Testis (tissue), 3 donors: Measurements from ENCODE around the gene BCL11A. TPM values are rescaled to one million over a fixed set of nuclear protein-coding genes. Genes with fewer than 3 reads are reported as not detected.
A peak's percentile ranks its signal among the peaks of the same experiment; 100 is the strongest.

Experiments used
- DNase-seq: peaks from one replicate; pipeline ENCODE4 v3.0.0-alpha.2; 2019
- H3K27ac ChIP-seq, 2 donors: fragments of 200-600 bp; sonication (generic); one replicate each; pipeline ENCODE4 v1.5.1; 2019
- H3K27me3 ChIP-seq: fragments of 200-600 bp; sonication (generic); one replicate; pipeline ENCODE4 v1.5.1; 2019
- H3K36me3 ChIP-seq: fragments of 200-600 bp; sonication (generic); one replicate; pipeline ENCODE4 v1.5.1; 2017; ENCODE audit warnings: low read depth; ENCODE audit errors: missing control alignments
- H3K4me1 ChIP-seq: fragments of 200-600 bp; sonication (generic); one replicate; pipeline ENCODE4 v1.5.1; 2019
- H3K4me3 ChIP-seq, 2 donors: fragments of 200-600 bp; sonication (generic); one replicate each; pipeline ENCODE4 v1.5.1; 2017 to 2019
- H3K9me3 ChIP-seq: fragments of 200-600 bp; sonication (generic); one replicate; pipeline ENCODE4 v1.5.1; 2017
- POLR2A ChIP-seq: fragments of 450-650 bp; IDR thresholded peaks from one replicate; pipeline ENCODE4 v1.6.1; 2017; ENCODE audit warnings: antibody characterized with exemption, mild to moderate bottlenecking, moderate library complexity
- WGBS, 2 donors: methylation state at CpG; one replicate each; pipeline ENCODE4 v1.1.5; 2018; 5-methylcytosine and 5-hydroxymethylcytosine counted together
- intact Hi-C: fragments of 100-400 bp; cut with DNase I; formaldehyde crosslinking; loops from one replicate; pipeline ENCODE4 v1.15.1; 2023; ENCODE audit warnings: low total_unique reads
- polyA plus RNA-seq: library from polyadenylated mRNA; stranded (reverse); fragments of 350-450 nt; fragmentation: Illumina TruSeq; extraction: RNeasy Lipid Tissue Mini Kit (QIAGEN cat#74804); gene quantifications from one replicate; pipeline ENCODE4 v1.2.3, GENCODE V29; 2014; ENCODE audit warnings: low read depth, low replicate concordance; ENCODE audit not compliant: insufficient read depth
- total RNA-seq, 2 donors: library from RNA; depleted of rRNA; stranded (reverse); fragments of >200 nt; gene quantifications; one replicate each; pipeline ENCODE4 v1.2.3, GENCODE V29; 2016
- TF ChIP-seq, protein P1 (sequence below), 3 experiments: fragments of 450-650 bp in 2 of 3; fragments of 200-600 bp in 1 of 3; sonication (generic) in 1 of 3; IDR thresholded peaks; one replicate each; pipeline ENCODE4 v1.5.1; 2016 to 2019; ENCODE audit warnings: antibody characterized with exemption in 3 of 3, mild to moderate bottlenecking in 2 of 3, moderate library complexity in 1 of 3

The BCL11A gene
- total and polyA plus RNA-seq, 3 donors from 2014 or later, result 4.1 to 11.6 (median 5.1) TPM

DNA sequence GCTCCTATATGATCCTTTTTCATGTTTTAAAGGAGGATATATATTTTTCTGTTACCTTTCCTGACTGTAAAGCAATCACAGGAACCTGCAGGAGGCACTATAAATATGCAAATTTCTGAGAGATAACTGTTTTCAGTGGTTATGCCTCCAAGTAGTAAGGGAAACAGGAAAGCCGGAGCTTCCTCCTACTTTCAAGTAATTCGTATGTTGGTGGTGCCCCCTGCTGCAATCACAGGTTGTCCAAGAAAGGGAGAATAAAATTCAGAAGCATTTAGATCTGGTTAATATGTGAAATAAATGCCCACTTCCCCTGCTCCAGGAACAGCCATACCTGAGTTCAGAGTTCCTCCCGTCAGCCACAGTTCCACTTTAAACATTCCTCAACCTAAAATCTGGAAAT, 12.0 kb upstream of the BCL11A start:
- 43 to 54% methylated on average over 3 of the region's 3 CpGs for WGBS, 2 donors
- no peak for TF ChIP-seq POLR2A
- TF ChIP-seq, protein P1, sequence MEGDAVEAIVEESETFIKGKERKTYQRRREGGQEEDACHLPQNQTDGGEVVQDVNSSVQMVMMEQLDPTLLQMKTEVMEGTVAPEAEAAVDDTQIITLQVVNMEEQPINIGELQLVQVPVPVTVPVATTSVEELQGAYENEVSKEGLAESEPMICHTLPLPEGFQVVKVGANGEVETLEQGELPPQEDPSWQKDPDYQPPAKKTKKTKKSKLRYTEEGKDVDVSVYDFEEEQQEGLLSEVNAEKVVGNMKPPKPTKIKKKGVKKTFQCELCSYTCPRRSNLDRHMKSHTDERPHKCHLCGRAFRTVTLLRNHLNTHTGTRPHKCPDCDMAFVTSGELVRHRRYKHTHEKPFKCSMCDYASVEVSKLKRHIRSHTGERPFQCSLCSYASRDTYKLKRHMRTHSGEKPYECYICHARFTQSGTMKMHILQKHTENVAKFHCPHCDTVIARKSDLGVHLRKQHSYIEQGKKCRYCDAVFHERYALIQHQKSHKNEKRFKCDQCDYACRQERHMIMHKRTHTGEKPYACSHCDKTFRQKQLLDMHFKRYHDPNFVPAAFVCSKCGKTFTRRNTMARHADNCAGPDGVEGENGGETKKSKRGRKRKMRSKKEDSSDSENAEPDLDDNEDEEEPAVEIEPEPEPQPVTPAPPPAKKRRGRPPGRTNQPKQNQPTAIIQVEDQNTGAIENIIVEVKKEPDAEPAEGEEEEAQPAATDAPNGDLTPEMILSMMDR (IDR thresholded peaks at IDR 0.05), result no peak

DNA sequence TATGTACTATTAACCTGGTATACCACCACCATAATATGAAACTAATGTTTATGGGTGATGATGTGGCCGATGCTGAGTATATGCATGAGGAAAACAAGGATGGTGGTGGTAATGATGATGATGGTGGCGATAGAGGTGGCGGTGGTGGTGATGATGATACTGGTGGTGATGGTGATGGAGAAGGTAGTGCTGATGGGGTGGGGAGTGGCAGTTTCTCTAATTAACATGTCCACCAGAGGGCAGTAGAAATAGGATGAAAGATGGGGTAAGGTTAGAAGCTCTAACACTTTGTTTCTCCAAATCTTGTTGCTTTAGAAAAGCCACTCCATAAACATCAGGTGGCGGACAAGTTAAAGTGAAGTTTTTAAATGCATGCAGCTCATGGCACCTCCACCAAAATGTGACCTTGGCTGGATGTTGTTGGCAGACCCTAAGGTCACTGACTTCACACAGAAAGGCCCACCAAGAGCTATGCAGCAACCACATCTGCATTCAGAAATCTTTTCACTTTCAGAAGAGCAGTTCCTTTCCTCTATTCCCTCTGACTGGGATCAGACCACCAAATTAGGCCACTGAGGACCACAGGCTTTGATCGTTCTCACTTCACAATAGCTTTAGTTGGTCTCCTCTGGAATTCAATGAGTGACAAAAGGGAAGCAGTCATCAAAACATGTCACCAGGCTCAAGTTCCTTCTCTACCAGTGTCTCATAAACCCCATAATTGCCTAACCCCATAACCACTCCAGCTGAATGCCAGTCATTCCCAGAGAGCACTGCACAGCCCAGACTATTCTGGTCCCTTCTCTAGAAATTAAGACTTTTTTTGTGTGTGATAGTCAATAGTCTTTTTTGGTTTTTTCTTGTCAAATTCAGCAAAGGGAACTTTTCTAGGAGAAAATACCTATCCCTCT, 7.5 kb upstream of the BCL11A start:
- H3K4me3 ChIP-seq, result no peak overlapping the region
- H3K36me3 ChIP-seq, result no peaks in the 10 kb centered on the region
- no peak for DNase-seq
- H3K27ac ChIP-seq, result no peak overlapping the region
- no peaks in the 10 kb centered on the region for H3K9me3 ChIP-seq
- intact Hi-C loops, result no loop called here
- 85 to 88% methylated on average over 5 of the region's 5 CpGs for WGBS, 2 donors
- H3K4me1 ChIP-seq, result no peaks in the 10 kb centered on the region
- TF ChIP-seq, protein P1 (IDR thresholded peaks at IDR 0.05), result peak in 2 of 3 experiments; percentile 21 to 32
- no peak for TF ChIP-seq POLR2A
- H3K27me3 ChIP-seq, result no peaks in the 10 kb centered on the region

More for the DNA sequence above, 12.0 kb upstream of the BCL11A start:
- DNase-seq, result no peak
- H3K4me3 ChIP-seq, result no peak overlapping the region
- intact Hi-C loops, result no loop called here
- no peaks in the 10 kb centered on the region for H3K9me3 ChIP-seq
- H3K27me3 ChIP-seq, result no peaks in the 10 kb centered on the region
- no peaks in the 10 kb centered on the region for H3K36me3 ChIP-seq
- no peaks in the 10 kb centered on the region for H3K4me1 ChIP-seq
- no peak overlapping the region for H3K27ac ChIP-seq

DNA sequence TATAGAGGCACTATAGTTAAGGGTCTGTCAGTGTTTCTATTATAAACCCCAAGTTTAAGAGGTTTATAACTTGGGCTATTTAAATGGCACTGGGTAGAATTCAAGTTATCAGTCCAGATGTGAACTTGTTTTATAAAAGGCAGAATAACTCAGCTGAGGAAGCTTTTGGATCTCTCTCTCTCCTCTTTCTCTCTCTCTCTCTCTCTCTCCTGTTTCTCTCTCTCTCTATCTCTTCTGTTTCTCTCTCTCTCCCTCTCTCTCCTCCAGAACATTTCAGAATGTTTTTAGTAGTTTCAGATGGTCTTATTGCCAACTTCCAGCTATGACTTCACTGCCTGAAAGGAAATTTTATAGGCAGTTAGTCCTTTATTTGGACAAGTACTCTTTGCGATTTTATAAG, 6.4 kb upstream of the BCL11A start:
- no peaks in the 10 kb centered on the region for H3K36me3 ChIP-seq
- H3K27me3 ChIP-seq, result no peaks in the 10 kb centered on the region
- intact Hi-C loops, result no loop called here
- WGBS, 2 donors, result 84 to 88% methylated on average over 1 of the region's 1 CpG
- peaks cover 7% of the 10 kb centered on the region for H3K4me1 ChIP-seq
- H3K9me3 ChIP-seq, result no peaks in the 10 kb centered on the region
- DNase-seq, result no peak
- TF ChIP-seq, protein P1 (IDR thresholded peaks at IDR 0.05), result no peak
- no peak for TF ChIP-seq POLR2A
- no peak overlapping the region for H3K4me3 ChIP-seq
- no peak overlapping the region for H3K27ac ChIP-seq

DNA sequence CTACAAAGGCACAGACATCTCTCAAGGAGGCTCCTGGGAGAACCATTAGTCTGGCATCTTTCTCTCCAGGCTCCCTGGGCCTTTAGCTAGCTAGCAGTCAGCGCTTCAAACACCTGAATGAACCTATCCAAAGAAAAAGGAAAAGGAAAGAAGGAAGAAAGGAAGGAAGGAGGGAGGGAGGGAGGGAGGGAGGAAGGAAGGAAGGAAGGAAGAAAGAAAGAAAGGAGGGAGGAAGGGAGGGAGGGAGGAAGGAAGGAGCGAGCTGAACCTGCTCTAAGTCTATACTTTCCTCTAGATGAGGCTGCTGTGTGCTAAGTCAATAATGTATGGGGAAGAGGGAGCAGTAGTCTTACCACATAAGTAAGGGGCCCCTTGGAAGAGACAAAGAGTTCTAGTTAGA, 5.1 kb upstream of the BCL11A start:
- Histone ChIP-seq H3K36me3 (no peaks in the 10 kb centered on the region), H3K9me3 (no peaks in the 10 kb centered on the region), H3K27me3 (no peaks in the 10 kb centered on the region), H3K4me1 (peaks cover 12% of the 10 kb centered on the region), H3K4me3 (no peak overlapping the region), H3K27ac (no peak overlapping the region)
- intact Hi-C loops, result no loop called here
- TF ChIP-seq POLR2A, result no peak
- TF ChIP-seq, protein P1 (IDR thresholded peaks at IDR 0.05), result no peak
- DNase-seq, result no peak
- WGBS, 2 donors, result 84 to 87% methylated on average over 2 of the region's 2 CpGs
